Measurements from ENCODE around the gene ESYT2. TPM values are rescaled to one million over a fixed set of nuclear protein-coding genes. Genes with fewer than 3 reads are reported as not detected.

ESYT2 gene
- total RNA-seq, 1 experiment from 2014 or later: 68.2 TPM

DNA sequence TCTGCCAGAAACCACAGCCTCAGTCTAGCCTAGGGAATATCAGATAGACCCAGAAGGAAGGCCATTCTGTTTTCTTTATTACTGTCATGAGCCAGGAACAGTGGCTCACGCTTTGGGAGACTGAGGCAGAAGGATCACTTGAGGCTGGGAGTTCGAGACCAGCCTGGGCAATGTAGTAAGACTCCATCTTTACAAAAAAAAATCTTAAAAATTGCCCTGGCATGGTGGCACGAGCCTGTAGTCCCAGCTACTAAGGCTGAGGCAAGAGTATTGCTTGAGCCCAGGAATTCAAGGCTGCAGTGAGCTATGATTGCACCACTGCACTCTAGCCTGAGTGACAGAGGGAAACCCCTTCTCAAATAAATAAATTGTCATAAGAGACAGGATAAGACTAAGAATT is 3.7 kb upstream of the ESYT2 start:
- H3K9me3 ChIP-seq (ENCODE audit: control insufficient read depth in 1 of 2, insufficient read depth in 1 of 2, low read depth in 1 of 2, low read length in 2 of 2): no peaks in the 10 kb centered on the region
- POLR2A ChIA-PET: no interaction called here

More for the DNA sequence above, 3.7 kb upstream of the ESYT2 start:
- Histone ChIP-seq H3K36me3 (ENCODE audit: control insufficient read depth in 1 of 2, insufficient read depth in 2 of 2, low read length in 2 of 2) (no peaks in the 10 kb centered on the region), H3K9ac (ENCODE audit: low read length) (no peak overlapping the region), H2AFZ (ENCODE audit: low read depth, low read length, poor library complexity, severe bottlenecking) (no peak overlapping the region), H4K20me1 (ENCODE audit: insufficient read depth) (no peaks in the 10 kb centered on the region), H3K79me2 (ENCODE audit: insufficient read depth, low read length) (peaks cover 11% of the 10 kb centered on the region), H3K9me2 (ENCODE audit: insufficient read depth) (no peaks in the 10 kb centered on the region), H3K4me1 (ENCODE audit: control insufficient read depth in 1 of 2, insufficient read depth in 2 of 2, low read length in 2 of 2) (peaks cover 4 to 14% of the 10 kb centered on the region in 2 experiments), H3K4me2 (ENCODE audit: low read length) (no peak overlapping the region), H3K27me3 (ENCODE audit: insufficient read depth, low read length) (no peaks in the 10 kb centered on the region), H3K27ac (ENCODE audit: low read depth, low read length) (no peak overlapping the region), H3K4me3 (replicated peaks in 1 of 2; ENCODE audit: low read depth in 1 of 2, low read length in 2 of 2) (no peak overlapping the region)
- TF ChIP-seq ZFX (IDR thresholded peaks at IDR 0.05): no peak
- no peak for TF ChIP-seq ATF3 (IDR thresholded peaks at IDR 0.05)
- no peak for TF ChIP-seq EGR1 (IDR thresholded peaks at IDR 0.05; ENCODE audit: low read depth)
- no peak for TF ChIP-seq REST (IDR thresholded peaks at IDR 0.05; ENCODE audit: low read depth)
- no peak for TF ChIP-seq CBX3 (IDR thresholded peaks at IDR 0.05; ENCODE audit: low read depth)
- no peak for TF ChIP-seq YY1 (IDR thresholded peaks at IDR 0.05; ENCODE audit: extremely low read depth, insufficient replicate concordance, low read depth, low read length)
- TF ChIP-seq CTCF (IDR thresholded peaks at IDR 0.05 in 2 of 3, conservative IDR thresholded peaks at IDR 0.05 in 1 of 3; ENCODE audit: borderline replicate concordance in 1 of 3, insufficient read depth in 1 of 3, low read depth in 2 of 3, low read length in 2 of 3): no peak
- no peak for TF ChIP-seq SIN3A (IDR thresholded peaks at IDR 0.05; ENCODE audit: low read depth)
- no peak for TF ChIP-seq POLR2A (IDR thresholded peaks at IDR 0.05; ENCODE audit: borderline replicate concordance, extremely low read depth, insufficient read depth, insufficient read length)
- no peak for TF ChIP-seq TCF7L2 (IDR thresholded peaks at IDR 0.05; ENCODE audit: borderline replicate concordance, extremely low read depth, insufficient read depth, insufficient read length)
- TF ChIP-seq FOSL1 (IDR thresholded peaks at IDR 0.05; ENCODE audit: low read depth): no peak
- TF ChIP-seq POLR2AphosphoS5 (IDR thresholded peaks at IDR 0.05; ENCODE audit: low read depth, low read length): no peak
- TF ChIP-seq SRF (IDR thresholded peaks at IDR 0.05; ENCODE audit: low read depth): no peak
- no peak for TF ChIP-seq EZH2 (IDR thresholded peaks at IDR 0.05)
- no peak for TF ChIP-seq ZNF274 (IDR thresholded peaks at IDR 0.05; ENCODE audit: low read depth, low read length)
- TF ChIP-seq RAD21 (IDR thresholded peaks at IDR 0.05; ENCODE audit: low read depth): no peak
- ATAC-seq: no peak
- intact Hi-C loops (cut with micrococcal nuclease): no loop called here
- BruUV-seq (replicated peaks): no TSS peak
- CTCF ChIA-PET: no interaction called here
- DNase-seq (ENCODE audit: low read depth, low spot score): no peak
- RAD21 ChIA-PET (ENCODE audit: low non-redundant PET in 1 of 2, low total read pairs in 2 of 2, uncharacterized antibody in 2 of 2, unreplicated experiment in 2 of 2): no interaction called here

Measured in HCT116 (cell line).